GM18858 (cell line): ENCODE data around the gene NALF2.
A peak's percentile ranks its signal among the peaks of the same experiment; 100 is the strongest.

ENCODE experiments used
- ATAC-seq: cut with Tn5 transposase; IDR thresholded peaks from one replicate; pipeline ENCODE4 v1.9.1; 2021; ENCODE audit not compliant: unreplicated experiment

The NALF2 gene

GRCh38 chrX:69524781-69525363, 20.7 kb downstream of the NALF2 start:
- ATAC-seq = no peak

GRCh38 chrX:69530306-69530705, 26.2 kb downstream of the NALF2 start:
- ATAC-seq = no peak

- no peak for ATAC-seq
These were observed 27.1 kb downstream of the NALF2 start for GRCh38 chrX:69531031-69531755.

- ATAC-seq = no peak
These were observed 31.5 kb downstream of the NALF2 start for GRCh38 chrX:69535661-69536060.

GRCh38 chrX:69538321-69538876, 34.3 kb downstream of the NALF2 start:
- ATAC-seq = peak; percentile 72

- peak; percentile 75 for ATAC-seq
These were observed 35.3 kb downstream of the NALF2 start for GRCh38 chrX:69539437-69539836.

GRCh38 chrX:69541956-69542355, 37.8 kb downstream of the NALF2 start:
- ATAC-seq = no peak

GRCh38 chrX:69543572-69543971, 39.4 kb downstream of the NALF2 start:
- no peak for ATAC-seq

GRCh38 chrX:69546417-69546816, 42.3 kb downstream of the NALF2 start:
- ATAC-seq = no peak

GRCh38 chrX:69546978-69547377, 42.9 kb downstream of the NALF2 start:
- ATAC-seq = no peak

- ATAC-seq = no peak
These were observed 47.4 kb downstream of the NALF2 start for GRCh38 chrX:69551421-69552009.

- ATAC-seq = no peak
These were observed 48.4 kb downstream of the NALF2 start for GRCh38 chrX:69552512-69552911.
